Activated CD4-positive, alpha-beta T cell treated with anti-CD3 and anti-CD28 coated beads for 4 hours (primary cell): ENCODE results near the gene PTGR1.
"Not testable (repeated sequence)": the region's sequence is repeated elsewhere in the genome, so short reads cannot be mapped to it uniquely, and the experiment has no call there.

ENCODE experiments used
- DNase-seq, 2 donors: peaks; one replicate each; pipeline ENCODE4 v3.0.0-alpha.2; 2020

Gene PTGR1

DNA sequence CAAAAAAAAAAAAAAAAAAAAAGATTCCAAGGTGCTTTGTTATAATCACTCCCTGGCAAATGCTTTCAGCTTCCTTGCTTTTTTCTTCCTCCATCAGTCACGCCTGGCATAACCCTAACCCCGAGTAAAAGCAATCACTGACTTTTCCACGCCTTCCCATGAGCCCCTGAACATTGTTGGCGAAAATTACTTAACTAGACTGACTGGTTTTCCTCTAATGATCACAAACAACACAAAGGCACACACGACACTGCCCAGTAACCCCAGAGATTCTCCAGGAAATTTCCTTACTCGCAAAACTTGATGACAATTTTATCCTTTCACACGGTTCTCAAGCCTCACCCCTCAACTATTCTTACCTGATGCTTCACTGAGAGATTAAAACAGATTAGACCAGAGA is 11.4 kb upstream of the PTGR1 start:
- DNase-seq: no peak

DNA sequence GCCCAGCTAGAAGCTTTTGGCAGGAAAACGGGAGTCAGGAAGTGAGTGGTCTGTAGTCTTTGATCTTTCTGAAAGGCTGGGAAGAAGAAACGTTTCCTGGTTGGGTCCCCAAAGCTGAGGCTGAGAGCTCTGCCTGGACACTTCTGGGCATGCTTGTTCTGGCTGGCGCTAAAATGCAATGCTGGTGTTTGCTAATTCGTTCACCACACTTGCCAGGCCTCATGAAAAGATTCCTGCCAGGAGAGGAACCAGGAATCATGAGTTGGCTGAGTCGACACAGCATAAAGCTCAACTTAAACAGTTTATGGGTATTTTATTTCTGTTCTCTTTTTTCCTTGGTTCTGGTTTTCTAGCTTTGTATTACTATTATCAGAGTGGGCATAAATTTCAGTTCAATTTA is 10.7 kb upstream of the PTGR1 start:
- DNase-seq: no peak

DNA sequence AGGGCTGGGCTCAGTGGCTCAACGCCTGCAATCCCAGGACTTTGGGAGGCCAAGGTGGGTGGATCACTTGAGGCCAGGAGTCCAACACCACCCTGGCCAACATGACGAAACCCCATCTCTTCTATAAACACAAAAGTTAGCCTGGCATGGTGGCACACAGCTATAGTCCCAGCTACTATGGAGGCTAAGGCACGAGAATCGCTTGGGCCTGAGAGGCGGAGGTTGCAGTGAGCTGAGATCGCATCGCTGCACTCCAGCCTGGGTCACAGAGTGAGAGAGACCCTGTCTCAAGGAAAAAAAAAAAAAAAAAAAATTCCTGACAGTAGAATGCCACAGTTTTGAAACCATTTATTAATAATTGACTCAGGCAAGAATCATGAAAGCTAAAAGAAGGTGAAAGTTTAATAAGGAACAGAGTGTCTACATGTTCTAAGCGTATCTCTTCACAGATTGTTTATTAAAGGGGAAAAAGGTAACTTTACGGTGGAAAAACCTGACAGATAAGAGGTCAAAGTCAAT is 5.7 kb upstream of the PTGR1 start:
- no peak for DNase-seq

DNA sequence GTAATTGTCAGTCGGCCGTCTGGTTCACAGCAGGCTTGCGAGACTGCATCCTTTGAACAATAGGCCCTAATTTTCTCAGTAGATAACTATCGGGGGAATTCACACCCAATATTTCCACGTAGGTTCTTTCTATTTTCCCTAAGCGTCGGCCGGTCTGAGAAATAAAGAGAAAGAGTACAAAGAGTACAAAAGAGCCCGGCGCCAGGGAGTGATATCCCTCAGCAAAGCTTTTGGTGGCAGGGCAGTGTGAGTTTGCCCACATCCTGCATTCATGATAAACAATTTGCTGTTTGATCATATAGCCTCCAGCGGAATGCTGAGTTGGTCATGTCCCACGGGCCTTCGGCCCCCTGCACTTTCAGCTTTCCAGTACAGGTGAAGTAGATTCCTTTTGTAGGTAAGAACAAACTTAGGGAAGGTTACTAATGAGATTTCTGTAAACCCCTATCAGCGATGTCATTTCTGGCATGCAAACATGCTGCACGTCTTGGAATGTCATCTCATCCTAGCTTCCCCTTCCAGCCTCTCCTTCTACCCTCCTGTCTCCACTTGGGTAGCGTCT is 4.7 kb upstream of the PTGR1 start:
- no peak for DNase-seq

DNA sequence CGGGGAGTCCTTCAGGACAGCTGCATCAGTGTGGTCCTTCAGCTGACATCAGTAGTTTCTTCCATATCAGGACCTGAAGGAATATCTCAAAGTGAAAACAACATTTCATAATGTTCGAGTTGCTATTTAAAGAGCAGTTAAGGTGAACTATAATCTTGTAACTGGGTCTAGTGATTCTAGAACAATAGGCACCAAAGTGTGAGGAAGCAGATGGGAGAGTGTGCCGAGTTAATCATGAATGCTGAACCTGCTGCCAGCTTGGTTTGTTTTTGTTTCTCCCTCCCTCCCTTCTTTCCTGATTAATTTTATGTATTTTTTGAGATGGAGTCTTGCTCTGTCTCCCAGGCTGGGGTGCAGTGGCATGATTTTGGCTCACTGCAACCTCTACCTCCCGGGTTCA is 3.6 kb upstream of the PTGR1 start:
- DNase-seq: no peak

DNA sequence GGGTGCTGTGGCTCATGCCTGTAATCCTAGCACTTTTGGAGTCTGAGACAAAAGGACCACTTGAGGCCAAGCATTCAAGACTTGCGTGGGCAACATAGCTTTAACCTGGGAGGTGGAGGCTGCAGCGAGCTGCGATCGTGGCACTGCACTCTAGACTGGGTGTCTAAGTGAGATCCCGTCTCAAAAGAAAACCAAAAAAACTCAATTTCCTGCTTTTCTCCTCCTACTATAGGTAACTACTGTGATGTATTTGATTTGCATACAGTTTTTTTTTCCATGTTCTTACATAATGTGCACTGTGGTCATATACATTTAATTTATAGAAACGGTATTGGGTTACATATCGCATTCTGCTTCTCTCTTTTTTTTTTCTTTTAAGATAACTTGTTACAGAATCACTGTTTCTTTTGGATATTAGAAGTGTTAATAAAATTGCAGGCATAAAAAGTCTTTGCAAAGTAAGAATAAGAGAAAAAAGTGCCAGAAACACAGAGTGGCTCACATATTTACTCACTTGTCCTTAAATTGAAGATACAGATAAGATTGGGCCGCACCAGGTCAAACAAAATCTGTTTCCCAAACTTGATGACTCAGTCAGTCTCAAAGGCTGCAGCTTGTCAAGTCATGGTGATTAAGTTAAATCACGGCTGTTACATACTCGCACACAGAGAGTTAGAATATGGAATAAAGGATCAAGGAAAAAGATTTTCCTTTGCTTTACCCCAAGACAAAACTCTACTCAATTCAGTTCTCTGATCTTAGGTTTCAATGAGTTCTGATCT is 2.0 kb upstream of the PTGR1 start:
- DNase-seq: no peak

DNA sequence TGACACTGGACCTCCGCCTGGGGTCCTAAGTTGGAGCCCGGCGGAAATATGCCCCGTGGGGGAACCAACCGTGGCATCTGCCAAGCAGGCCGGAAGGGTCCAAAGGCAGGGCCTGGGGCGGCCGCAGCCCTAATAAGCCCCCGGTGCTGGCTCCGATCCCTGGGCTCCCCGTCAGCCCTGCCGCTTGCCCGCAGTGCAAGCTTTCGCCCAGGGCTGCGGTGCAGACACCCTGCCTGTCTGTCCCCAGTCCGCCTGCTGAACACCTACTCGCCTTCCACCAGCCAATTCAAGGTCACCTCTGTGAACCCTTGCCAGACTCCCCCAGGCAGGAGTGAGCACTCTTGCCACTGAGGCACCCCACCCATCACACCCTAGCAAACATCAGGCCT is 502 bp upstream of the PTGR1 start:
- no peak for DNase-seq

DNA sequence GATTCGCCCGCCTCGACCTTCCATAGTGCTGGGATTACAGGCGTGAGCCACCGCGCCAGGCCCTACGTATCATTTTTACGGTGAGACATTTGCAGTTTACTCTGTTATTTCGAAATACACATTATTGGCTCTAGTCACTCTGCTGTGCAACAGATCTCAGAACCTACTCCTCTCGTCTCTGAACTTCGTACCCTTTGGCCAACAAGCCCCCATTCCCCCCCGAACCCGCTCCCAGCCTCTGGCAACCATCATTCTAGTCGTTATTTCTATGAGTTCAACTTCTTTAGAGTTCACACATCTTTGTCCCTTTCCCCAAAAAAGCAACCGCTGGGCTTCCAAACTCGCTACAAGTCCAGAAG is 735 bp downstream of the PTGR1 start:
- peak in 1 of 2 donors; percentile 2 for DNase-seq

DNA sequence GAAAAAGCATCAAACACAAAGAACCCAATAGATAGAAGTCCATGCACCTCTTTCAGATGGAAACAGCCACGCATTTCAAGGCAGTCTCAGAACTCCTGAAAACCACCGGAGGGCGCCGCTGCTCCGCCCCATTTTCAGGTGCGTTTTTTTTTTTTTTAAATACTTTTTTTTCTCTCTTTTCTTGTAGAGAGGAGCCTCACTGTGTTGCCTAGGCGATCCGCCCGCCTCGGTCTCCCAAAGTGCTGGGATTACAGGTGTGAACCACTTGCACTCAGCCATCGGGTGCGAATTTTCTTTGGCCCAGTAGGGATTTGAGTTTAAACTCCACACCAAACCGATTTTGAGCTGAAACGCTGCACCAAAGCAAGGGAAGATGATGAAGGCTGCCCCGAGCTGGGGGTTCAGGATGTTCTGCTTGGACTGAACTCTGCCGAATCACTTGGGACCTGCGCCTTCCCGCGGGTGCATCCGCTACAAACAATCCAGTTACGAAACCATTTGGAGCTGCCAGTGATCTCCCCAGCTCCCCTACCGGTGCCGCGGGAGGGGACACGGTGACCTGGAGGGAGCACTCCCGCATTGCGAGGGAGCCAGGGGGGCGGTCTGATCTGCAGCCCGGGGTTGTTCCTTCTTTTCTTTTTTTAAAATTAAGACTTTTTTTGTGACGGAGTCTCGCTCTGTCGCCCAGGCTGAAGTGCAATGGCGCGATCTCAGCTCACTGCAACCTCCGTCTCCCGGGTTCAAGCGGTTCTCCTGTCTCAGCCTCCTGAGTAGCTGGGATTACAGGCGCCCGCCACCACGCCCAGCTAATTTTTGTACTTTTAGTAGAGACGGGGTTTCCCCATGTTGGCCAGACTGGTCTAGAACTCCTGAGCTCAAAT is 1.4 kb downstream of the PTGR1 start:
- DNase-seq: peak; percentile 65 to 67

DNA sequence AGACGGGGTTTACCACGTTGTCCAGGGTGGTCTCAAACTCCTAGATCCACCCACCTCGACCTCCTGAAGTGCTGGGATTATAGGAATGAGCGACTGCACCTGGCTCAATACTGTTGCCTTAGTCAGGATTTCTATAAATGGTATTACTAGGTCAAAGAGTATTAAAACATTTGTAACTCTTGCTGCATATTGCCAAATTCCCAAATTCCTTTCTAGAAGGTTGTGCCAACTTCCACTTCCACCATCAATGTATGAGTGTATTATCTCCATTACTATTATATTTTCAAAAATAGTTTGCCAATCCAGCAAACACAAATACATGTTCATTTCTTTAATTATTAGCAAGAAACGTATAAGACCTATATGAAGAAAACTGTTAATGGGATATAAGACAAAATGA is 10.6 kb downstream of the PTGR1 start:
- no peak for DNase-seq

DNA sequence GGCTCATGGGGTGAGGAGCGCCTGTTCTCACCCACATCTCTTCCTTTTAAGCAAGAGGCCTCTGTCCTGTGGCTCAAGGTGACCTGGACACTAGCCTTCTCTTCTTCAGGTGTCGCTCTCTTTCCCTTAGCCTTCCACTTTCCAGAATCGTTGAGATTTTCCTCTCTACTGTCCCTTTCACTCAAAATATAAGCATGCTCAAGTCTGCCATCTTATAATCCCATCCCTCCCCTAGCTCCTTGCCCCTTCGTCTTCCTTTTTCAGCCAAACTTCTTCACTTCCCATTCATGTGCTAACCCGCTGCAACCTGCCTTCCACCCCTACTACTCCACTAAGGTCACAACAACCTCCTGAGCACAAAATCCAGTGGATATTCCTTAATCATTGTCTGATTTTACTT is 13.1 kb downstream of the PTGR1 start:
- DNase-seq: no peak

DNA sequence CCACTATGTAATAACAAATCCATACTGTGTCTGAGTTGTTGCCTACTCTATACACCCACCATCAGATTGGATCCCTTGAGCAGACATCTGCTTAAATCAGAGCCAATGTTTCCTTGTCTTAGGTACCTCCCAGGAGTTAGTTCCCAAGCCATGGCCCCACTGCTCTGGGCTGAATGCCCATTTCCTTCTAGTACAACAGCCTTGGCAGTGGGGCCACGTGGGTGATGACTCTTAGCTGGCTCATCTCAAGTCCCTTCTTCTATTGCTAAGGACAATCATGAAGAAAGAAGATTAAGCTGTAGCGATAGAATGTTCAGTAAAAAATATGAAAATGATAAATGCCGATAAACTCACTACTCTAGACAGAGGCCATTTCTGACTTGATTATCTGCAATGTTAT is 16.6 kb downstream of the PTGR1 start:
- DNase-seq: no peak

DNA sequence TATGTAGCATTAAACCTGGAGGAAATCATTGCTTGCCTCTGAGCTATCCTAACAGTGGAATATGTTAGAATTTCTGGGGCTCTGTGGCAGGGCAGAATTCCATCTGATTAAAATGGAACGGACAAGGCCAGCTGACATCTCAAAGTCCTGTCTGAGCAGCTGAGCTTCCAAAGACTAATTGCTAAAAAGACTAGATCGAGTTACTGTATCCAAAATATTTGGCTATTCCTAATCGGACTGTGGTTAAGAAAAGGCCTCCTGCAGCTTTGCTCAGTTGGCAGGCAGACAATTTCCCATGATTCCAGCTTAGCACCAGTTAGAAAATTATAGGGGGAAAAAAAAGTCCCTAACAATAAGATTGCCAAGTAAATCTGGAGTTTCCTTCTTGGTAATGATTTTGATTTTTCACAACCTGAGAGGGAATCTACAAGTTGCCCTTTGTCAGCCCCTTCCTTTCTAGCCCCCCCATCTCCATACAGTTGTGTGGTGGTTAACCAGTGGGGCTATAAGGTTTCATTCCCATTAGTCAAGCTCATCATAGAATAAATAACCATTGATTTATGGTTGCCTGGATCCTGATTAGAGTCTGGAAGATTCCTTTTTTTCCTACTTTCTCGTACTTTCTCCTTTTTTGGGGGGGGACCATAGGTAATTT is 26.4 kb downstream of the PTGR1 start:
- no peak for DNase-seq

DNA sequence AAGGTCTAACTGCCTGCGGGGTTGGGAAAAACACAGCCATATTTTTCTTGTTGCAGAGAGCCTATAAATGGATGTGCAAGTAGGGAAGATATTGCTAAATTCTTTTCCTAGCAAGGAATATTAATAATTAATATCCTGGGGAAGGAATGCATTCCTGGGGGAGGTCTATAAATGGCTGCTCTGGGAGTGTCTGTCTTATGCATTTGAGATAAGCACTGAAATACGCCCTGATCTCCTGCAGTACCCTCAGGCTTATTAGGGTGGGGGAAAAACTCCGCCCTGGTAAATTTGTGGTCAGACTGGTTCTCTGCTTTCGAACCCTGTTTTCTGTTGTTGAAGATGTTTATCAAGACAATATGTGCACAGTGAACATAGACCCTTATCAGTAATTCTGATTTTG is 31.3 kb downstream of the PTGR1 start:
- DNase-seq: not testable (repeated sequence)

DNA sequence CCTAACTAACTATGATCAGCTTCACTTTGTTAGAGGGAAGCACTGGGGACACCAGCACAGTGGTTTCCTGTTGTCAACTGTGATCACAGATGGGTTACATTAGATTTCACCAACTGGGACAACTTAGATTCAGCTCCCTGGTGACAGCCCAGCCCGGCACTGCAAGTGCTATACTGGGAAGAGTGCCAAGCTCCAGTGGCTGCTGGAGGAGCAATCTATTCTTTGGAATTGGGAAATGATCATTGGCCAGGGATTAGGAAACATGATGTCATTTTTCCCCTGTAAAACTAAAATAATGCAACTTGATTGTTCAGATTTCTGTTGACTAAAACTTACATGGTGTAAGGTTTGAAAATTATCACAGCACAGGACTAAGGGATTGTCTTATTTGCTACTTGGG is 33.2 kb downstream of the PTGR1 start:
- DNase-seq: no peak

DNA sequence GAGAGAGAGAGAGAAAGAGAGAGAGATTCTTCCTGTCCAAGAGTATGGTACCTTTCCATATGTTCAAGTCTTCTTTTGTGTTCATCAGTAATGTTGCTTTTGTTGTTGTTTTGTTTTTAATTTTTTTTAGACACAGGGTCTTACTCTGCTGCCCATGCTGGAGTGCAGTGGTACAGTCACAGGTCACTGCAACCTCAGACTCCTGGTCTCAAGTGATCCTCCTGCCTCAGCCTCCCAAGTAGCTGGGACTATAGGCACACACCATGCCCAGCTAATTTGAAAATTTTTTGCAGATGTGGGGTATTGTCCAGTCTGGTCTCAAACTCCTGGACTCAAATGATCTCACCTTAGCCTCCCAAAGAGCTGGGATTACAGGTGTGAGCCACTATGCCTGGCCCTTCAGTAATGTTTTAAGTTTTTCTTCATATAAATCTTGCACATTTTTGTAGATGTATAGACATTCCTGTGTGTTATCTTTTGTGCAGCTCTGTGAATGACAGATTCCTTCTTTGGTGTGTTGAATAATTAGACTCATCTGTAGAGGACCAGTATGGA is 38.2 kb downstream of the PTGR1 start:
- DNase-seq: no peak

DNA sequence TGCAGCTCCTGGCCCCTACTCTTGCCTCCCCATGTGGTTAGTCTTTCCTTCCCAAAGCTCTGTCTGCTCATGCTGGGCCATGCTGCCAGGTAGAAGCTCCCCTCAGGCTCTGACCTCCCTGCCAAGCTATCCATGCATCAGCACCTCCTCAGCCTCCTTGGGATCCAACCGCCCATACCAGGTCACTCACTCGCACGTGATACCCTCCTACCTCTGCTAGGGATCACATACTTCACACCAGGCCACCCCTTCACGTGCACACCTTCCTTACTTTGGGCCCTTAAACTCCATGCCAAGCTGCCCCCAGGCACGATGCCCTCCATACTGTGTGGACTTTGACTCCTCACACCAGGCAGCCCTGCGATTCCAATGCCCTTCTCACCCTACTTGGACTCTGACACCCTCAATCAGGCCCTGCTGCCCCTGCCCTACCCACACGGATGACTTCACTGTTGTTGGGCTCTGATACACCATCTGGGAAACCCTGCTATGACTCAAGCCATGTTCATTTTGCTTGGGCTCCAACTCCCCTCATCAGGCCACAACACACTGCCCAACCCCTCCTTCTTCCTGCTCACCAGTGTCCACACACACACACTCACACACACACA is 40.3 kb downstream of the PTGR1 start:
- no peak for DNase-seq

DNA sequence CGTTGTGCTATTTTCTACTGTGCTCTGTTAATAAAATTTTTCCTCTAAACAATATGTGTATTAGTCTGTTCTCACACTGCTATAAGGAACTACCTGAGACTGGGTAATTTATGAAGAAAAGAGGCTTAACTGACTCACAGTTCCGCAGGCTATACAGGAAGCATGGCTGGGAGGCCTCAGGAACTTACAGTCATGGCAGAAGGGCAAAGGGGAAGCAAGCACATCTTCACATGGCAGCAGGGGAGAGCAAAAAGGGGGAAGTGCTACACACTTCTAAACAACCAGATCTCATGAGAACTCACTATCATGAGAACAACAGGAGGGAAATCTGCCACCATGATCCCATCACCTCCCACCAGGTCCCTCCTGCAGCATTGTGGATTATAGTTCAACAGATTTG is 44.0 kb downstream of the PTGR1 start:
- not testable (repeated sequence) for DNase-seq

DNA sequence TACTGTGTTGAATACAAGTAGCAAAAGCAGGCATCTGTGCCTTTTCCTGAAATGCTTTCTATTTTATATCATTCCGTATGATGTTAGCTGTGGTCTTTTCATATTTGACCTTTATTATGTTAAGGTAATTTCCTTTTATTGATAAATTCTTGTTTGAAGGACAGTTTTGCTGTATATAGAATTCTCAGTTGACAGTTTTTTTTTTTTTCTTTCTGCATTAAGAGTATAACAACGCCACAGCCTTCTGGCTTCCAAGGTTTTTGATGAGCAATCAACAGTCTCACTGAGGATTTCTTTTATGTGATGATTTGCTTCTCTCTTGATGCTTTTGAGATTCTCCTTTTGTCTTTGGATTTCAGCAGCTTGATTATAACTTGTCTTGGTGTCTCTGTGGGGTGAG is 50.8 kb downstream of the PTGR1 start:
- DNase-seq: no peak

DNA sequence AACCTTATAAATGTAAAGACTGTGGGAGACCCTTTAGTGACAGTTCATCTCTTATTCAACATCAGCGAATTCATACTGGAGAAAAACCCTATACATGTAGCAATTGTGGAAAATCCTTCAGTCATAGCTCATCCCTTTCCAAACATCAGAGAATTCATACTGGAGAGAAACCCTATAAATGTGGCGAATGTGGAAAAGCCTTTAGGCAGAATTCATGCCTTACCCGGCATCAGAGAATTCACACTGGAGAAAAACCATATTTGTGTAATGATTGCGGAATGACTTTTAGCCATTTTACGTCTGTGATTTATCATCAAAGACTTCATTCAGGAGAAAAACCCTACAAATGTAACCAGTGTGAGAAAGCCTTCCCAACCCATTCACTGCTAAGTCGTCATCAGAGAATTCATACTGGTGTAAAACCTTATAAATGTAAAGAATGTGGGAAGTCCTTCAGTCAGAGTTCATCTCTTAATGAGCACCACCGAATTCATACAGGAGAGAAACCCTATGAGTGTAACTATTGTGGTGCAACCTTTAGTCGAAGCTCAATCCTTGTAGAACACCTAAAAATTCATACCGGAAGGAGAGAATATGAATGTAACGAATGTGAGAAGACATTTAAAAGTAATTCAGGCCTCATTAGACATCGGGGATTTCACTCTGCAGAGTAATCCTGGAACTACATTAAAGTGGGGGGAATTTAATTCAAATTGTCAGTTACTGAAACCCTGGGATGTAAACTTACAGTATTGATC is 56.8 kb downstream of the PTGR1 start:
- DNase-seq: no peak

DNA sequence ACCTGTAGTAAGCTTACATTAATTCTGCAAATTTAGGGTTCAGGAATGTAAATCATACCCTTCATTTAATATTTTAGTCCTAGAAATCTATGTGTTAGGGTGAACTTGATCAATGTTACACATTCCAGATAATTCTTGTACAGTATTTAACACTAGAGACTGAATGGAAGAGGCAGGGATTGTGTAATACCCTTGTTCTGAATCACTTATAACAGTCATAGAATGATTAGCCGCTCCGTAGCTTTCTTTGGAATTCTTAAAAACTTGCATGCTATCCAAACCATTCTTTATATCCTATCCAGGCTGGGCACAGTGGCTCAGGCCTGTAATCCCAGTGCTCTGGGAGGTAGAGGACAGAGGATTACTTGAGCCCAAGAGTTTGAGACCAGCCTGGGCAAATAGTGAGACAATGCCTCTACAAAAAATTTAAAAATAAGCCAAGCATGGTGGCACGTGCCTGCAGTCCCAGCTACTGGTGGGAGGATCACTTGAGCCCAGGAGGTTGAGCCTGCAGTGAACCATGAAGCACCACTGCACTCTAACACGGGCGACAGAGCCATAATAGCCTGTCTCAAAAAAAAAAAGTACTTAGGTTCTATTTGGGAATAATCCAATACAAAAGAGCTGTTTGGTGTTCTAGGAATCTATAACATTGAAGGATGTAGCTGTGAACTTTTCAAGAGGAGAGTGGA is 66.2 kb downstream of the PTGR1 start:
- no peak for DNase-seq
